Thyroid gland (tissue), 4 donors: Measurements from ENCODE around the gene PLD4.

Experiments
- POLR2A ChIP-seq, 2 donors: fragments of 450-650 bp; IDR thresholded peaks; one replicate each; pipeline ENCODE4 v1.6.1; 2017; ENCODE audit warnings: antibody characterized with exemption in 2 of 2, mild to moderate bottlenecking in 2 of 2, moderate library complexity in 1 of 2
- TF ChIP-seq, protein P1 (sequence below), 6 experiments: fragments of 200-600 bp in 3 of 6; fragments of 450-650 bp in 3 of 6; sonication (generic) in 3 of 6; IDR thresholded peaks; one replicate each; pipeline ENCODE4 v1.5.1; 2016 to 2019; ENCODE audit warnings: antibody characterized with exemption in 6 of 6, mild to moderate bottlenecking in 2 of 6, inconsistent platforms in 1 of 6, moderate library complexity in 1 of 6

GRCh38 chr14:104980611-104981531 lies 56.2 kb downstream of the PLD4 start:
- no peak for TF ChIP-seq POLR2A (IDR thresholded peaks at IDR 0.05)
- TF ChIP-seq, protein P1, sequence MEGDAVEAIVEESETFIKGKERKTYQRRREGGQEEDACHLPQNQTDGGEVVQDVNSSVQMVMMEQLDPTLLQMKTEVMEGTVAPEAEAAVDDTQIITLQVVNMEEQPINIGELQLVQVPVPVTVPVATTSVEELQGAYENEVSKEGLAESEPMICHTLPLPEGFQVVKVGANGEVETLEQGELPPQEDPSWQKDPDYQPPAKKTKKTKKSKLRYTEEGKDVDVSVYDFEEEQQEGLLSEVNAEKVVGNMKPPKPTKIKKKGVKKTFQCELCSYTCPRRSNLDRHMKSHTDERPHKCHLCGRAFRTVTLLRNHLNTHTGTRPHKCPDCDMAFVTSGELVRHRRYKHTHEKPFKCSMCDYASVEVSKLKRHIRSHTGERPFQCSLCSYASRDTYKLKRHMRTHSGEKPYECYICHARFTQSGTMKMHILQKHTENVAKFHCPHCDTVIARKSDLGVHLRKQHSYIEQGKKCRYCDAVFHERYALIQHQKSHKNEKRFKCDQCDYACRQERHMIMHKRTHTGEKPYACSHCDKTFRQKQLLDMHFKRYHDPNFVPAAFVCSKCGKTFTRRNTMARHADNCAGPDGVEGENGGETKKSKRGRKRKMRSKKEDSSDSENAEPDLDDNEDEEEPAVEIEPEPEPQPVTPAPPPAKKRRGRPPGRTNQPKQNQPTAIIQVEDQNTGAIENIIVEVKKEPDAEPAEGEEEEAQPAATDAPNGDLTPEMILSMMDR (IDR thresholded peaks at IDR 0.05), result no peak
